HG03432 (cell line): ENCODE measurements around the gene COL25A1.
"Not testable (repeated sequence)": the region's sequence is repeated elsewhere in the genome, so short reads cannot be mapped to it uniquely, and the experiment has no call there.

Source experiments
- ATAC-seq: cut with Tn5 transposase; IDR thresholded peaks from one replicate; pipeline ENCODE4 v1.9.1; 2021; ENCODE audit warnings: mild to moderate bottlenecking, moderate library complexity; ENCODE audit not compliant: unreplicated experiment

Gene COL25A1

DNA sequence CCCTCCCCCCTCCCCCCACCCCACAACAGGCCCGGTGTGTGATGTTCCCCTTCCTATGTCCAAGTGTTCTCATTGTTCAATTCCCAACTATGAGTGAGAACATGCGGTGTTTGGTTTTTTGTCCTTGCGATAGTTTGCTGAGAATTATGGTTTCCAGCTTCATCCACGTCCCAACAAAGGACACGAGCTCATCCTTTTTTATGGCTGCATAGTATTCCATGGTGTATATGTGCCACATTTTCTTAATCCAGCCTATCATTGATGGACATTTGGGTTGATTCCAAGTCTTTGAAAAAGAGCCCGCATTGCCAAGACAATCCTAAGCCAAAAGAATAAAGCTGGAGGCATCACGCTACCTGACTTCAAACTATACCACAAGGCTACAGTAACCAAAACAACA is 231.8 kb downstream of the COL25A1 start:
- not testable (repeated sequence) for ATAC-seq

DNA sequence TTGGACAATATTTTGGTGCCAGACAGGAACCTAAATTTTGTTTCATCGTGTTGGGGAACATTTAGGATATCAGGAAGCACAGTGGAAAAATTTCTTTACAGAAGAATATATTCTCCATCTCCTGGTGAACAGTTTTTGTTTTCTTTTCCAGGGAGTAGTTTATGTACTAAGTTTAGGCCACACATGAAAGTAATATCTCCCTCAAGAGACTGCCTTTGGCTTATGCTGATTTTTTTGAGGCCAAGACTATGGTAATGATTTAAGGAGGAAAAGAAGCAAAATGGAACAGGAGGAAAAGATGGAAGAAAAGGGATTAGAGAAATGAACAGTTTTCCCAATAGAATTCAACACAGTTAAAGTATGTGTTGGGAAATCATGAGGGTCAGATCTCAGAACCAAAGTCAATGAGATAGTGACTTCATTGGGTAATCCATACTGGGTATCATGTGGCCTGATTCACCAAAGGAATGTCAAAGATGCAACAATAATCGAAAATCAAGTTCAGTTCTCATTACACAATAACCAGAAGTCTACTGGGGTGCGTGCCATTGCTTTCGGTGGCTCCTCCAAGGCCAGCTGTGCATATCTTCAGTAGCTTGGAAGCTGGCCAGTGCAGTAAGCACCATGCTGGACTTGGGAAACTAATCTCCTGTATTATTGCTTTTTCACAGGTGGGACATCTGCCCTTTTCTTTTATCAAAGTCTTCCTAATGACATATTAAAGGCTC is 234.8 kb downstream of the COL25A1 start:
- ATAC-seq = no peak

DNA sequence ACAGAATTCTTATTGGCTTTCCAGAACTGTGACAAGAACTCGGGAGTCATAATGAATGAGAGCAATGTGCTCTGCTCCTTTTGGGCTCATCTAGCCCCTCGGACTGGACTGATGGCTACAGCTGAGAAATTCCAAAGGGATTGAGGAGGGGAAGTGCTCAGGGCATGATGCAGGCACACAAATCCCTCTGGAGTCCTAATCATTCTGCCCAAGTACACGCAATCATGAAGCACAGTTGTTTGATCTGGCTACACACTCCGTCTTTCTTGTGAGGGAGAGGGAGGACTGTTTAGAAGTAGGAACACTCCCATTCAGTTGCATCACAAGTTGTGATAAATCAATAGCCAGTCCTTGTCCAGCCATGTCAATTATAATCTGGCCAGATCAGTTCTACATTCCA is 237.5 kb downstream of the COL25A1 start:
- ATAC-seq = no peak

DNA sequence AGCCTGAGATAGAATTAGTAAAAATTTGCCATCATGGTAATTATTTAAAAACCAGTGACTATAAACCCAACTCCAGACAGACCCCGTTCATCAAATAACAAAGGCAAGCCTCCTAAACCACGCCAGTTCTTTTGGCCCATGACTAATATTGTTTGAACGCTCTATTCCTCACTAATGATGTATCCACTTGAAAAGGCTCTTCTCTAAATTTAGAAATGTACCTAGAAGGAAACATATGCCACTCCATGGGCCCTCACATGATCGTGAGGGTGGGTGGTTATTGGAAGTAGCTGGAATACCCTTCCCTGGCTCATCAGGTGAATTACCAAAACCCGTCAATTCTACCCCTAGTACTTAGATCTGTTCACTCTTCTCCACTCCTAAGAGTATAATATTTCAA is 249.2 kb downstream of the COL25A1 start:
- ATAC-seq = no peak

DNA sequence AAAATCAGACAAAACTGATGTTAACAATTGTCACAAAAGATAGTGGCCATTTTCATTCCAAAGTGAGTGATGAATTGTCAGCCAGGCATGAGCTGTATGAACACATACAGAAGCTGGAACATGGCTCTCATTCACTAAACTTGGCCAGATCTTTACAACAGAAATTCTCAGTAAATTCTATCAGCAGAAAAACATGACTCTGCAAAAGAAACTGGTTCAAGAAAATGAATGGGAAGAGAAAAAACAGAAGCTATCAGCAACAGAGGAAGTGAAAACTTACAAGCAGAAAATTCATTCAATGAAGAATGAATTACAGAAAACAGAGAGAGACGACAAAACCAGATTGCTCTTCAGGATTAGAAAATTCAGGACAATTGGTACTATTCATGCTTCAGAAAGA is 249.6 kb downstream of the COL25A1 start:
- no peak for ATAC-seq

DNA sequence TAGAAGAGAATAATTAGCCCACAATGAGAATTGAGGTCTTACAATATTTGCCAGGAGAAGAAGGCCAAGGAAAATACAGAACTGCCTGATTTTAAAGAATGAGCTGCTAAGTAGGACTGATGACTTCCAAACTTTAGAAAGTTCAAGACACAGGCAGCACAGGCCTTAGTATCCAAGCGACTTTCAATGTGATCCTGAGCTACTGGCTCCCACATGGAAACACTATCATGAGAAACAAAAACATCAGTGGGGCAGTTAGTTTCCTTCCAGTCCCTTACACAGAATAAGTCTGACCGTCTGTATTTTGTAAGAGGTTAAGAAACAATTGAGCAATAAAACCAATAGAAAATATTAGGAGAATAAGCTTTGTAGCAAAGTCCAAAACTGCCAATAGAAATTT is 251.4 kb downstream of the COL25A1 start:
- no peak for ATAC-seq

DNA sequence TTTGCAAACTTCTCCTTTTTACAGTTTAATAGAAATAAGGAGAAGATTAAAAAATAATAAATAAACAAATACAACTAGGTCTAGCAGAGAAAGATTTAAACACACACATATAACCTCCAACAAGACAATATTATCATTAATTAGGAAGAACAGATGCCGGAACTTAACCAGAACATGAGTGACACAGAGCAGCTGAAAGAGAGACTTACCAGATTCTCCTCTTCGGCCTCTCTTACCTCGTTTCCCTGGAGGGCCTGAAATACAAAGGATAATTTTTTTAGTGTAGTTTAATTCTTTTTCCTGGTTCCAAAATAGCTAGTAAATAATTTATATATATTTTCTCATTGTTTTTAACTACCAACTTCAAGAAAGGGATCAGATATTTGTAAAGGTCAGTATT is 252.5 kb downstream of the COL25A1 start:
- no peak for ATAC-seq

DNA sequence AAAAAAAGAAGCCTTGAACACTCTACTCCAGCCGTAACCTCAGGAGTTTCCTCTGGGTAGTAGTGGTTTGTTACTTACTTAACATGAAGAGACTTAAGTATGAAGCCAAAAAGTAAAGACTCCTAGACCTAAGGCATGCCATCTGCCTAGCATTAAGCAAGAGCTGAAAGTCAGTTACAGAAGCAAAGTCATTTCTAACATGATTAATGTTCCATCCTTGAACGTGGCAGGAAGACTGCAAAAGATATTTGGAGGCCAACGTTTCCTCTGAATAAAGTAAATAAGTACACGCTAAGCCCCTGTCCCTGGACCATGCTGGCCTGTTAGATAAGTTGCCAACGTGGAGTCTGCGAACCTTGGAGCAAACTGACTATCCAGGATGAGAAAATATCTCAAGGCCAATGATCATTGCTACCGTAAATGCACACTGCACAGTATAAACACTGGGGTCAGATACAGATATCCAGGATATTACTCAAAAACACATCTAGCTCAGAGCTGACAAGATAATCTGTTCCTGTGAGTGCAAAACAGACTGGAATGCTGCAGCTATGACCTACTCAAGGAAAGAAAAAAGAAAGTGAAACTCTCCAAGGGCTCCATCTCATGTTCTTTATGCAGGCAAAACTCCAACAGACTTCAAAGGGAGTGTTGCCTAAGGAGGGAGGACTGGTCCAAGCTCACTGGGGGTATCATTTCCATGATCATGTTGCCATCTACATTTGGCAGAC is 255.8 kb downstream of the COL25A1 start:
- no peak for ATAC-seq

DNA sequence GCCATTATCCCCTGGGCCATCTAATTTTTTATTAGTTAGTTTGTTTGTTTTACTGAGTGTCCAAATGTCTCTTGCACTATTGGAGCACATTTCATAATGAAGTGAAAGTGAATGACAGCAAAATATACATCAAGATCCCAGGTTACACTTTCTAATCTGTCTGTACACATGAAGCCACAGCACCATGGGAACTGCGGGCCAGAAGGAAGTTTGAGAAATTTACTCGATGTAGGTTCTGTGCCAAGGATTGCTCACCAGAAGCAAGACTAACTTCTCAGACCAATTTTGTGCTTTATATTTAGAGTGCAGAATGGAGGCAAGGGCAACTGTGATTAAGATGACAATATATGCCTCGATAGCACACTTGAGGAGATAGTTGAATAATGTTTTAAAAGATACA is 258.0 kb downstream of the COL25A1 start:
- no peak for ATAC-seq

DNA sequence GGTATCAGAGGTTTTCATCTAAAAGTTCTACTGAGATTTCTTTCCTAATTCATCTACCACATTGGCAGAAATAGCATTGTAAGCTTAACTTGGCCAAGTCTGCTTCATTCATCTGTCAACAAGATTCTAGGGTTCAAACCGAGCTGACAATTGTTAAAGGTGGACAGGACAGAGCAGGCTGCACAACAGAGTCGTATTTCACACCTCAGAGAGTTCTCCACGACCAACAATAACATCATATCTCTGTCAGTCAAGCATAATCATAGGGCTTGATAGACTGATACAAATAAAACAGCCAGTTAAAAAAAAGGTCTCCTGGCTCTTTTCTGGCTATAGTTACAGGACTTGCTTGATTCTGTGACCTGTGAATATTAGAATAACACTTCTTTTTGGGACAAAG is 259.2 kb downstream of the COL25A1 start:
- ATAC-seq = no peak

DNA sequence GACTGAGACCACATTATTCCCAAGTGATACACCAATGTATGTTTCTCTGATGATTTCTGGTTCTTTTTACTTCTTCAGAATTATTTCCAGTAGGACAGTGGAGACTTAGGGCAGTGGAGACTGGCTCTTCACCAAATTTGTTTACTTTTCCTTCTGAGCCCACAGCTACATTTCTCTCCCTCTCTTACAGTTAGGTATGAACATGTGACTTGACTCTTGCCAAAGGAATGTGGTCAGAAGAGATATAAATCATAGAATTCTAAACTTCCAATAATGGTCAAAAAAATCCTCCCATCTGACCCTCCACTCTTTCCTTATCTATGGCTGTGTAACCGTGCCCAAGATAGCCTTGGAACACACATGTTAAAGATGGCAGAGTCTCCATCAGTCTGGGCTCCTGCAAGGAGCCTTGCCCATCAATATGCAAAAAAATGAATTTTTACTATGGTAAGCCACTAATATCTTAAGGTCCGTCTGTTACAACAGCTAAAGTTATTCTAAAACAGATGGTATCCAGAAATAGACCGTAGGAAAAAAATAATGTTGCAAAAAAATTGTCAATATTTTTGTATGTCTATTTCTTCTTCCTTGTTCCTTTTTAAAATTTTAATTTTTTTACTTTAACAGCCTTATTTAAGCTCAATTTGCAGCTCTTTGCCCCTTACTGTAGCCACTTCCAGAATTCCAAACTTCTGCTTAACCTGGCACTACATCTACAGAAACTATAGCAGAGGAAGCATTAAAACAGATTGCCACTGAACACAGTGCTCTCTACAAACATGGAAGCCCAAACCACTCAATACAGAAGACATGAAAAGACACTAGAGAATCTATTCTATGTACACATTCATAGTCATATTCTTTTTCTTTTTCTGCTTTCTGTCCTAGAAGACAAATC is 260.7 kb downstream of the COL25A1 start:
- no peak for ATAC-seq

DNA sequence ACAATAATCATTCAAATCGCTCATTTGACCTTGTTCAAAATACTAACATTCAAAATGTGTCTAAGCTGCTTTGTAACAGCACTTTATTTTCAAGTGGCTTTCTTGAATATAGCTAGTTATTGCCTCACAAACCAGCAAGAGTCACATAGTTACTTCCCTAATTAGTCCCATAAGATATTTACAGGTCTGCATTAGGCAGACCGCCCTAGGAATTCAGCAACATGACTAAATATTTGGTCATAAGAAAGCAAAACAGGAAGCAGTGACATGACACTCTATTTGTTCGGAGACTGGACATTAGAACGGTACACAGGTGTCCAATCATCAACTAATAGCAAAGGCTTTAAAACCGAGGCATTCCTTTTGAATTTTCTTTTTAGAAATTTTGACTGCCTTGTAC is 262.0 kb downstream of the COL25A1 start:
- no peak for ATAC-seq

DNA sequence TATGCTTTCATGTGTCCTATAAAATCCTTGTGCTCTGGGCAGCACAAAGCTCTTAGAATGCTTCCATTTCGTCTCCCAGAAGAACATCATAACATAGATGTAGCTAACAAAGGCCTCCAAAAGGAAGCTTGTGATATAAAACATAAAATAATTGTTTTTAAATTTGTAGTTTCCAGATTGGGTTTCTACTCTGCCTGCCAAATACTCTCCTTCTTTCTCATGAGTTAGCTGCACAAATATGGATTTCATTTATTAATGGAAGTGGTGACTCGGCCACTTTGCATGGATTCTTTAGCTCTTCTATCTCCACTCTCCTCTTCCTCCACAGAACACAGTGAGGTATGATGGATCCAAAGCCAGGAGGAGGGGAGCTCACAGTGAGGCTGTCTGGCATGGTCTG is 265.4 kb downstream of the COL25A1 start:
- ATAC-seq = no peak

DNA sequence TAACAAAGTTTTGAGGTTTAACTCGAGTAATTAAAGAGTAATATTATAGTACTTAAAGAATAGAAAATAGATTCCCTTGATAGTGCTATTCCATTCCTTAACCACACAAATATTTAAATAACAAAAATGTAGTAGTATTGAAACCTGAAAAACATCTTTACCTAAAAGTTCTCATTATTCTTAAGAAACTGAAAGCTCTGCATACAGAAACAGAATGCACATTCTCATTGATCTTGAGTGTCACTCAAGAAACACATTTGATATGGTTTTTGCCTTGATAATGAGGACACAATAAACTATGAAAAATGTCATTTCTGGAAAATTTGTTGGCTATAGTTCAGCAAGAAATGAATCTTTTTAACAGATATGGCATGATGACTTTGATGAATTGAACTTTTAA is 268.5 kb downstream of the COL25A1 start:
- ATAC-seq = no peak

DNA sequence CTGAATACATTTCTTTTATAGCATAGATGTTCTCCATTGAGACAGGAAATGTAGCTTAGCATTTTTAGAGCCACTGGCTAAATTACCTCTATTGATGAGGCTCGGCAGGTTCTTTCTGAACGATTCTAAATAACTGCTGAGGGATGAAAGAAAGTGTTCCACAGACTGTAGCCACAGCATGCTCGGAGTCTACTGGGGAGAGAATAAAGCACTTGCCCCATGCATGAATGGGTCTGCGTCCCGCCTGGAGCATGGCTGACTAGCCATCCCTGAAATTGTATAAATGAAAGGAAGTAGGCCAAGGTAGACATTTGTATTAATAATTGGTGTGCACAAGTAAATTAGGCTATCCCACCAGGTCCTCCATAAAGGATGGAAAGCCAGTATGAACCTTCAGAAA is 269.8 kb downstream of the COL25A1 start:
- ATAC-seq = no peak

DNA sequence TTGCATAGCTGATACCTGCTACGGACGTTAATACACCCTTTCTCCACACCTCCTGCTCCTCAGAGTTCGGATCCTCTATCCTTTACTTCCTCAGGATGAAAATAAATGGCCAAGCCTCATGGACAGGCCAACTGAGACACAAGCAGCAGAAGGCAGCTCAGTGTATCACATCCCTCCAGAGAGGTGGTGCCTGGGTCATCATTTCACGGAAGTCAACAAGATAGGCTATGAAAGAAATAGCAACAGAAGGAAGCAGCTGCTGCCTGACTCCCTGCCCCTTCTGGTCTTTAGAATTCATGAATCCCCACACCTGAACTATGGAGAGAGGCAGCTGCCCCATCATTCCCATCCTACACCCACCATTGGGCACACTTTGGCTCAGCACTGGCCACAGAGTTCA is 272.5 kb downstream of the COL25A1 start:
- ATAC-seq = no peak

DNA sequence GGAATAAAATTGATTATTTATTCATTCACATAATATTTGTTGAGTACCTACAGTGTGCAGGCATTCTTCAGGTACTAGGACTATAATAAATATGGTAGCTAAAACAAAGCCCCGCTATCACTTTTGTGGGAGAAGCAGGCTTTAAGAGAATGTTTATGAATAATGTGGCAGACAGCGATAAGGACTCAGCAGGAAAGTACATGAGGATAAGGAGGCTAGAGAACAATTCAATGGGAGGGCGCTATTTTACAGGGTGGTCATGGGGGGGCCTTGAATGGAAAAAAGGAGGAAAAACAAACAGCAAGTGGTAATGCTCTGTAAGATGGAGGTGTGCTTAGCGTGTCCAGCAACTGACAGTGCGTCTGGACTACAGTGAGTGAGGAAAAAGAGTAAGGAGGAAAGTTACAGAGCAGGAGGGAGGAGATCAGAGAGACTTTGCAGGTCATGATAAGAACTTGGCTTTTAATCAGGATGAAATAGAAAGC is 275.4 kb downstream of the COL25A1 start:
- no peak for ATAC-seq

DNA sequence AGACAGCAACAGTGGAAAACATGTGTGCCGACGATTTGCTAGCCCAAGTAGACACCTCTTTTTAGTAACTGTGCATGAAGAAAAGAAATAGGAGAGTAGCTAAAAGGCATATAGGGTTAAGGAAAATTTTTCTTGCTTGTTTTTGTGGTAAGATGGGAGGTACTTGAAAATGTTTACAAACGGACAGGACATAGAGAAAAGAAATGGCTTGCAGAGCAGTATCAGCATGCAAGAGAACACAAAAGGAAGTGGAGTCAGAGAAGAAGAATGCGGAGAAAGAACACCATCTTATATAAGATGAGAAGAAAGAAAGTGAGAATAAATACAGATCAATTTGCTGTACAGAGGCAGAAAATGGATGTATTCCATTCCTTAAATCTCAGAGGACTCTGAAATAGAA is 275.9 kb downstream of the COL25A1 start:
- ATAC-seq = no peak

DNA sequence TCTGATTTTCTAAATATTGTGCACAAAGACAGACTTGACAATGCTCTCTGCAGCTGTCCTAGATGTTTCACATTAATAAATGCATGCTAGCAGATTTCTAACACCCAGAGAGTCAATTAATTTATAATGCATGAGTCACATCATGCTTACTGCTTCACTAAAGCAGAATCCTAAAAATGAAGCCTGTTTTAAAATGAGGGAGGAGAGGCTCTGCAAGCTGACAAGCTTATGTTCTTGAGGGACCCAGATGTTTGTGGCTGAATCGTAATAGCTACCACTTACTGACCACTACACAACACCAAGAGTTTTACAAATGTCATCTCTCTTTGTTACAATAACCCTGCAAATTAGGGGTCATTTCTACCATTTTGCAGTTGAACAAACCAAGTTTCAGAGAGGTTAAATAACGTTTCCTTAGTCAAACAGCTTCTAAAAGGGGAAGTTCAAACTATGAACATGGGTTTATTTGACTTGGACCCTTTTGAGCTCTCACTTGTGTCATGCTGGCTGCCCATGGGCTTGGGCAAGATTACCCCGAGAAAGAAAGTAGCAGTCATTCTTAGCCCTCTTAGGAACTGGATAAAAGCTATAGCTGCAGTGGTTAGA is 276.9 kb downstream of the COL25A1 start:
- no peak for ATAC-seq

DNA sequence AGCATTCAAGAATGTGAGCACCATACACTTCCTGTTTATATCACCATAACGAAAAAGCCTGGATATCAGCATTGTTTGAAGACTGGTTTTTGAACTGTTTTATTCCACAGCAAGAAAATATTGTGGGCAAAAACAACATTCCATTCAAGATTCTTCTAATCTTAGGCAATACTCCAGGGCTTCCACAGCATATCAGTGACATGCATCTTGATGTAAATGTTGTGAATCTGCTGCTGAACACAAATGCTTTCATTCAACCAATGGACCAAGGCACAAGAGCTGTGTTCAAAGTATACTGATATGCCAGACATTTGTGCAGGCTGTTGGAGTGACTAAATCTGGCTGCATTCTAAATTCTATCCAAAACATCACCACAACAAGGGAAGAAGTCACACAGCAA is 279.5 kb downstream of the COL25A1 start:
- no peak for ATAC-seq

DNA sequence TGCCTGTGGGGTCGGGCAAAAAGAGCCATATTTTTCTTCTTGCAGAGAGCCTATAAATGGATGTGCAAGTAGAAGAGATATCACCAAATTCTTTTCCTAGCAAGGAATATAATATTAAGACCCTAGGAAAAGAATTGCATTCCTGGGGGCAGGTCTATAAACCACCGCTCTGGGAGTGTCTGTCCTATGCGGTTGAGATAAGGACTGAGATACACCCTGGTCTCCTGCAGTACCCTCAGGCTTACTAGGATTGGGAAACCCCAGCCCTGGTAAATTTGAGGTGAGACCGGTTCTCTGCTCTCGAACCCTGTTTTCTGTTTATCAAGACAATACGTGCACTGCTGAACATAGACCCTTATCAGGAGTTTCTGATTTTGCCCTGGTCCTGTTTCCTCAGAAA is 280.8 kb downstream of the COL25A1 start:
- not testable (repeated sequence) for ATAC-seq
